Measurements from ENCODE around the gene KRTAP5-3. TPM values are rescaled to one million over a fixed set of nuclear protein-coding genes. Genes with fewer than 3 reads are reported as not detected.

KRTAP5-3 gene
- total and polyA plus RNA-seq, 2 of the 8 experiments (the other 6 are each of a cell fraction or from before 2014, with no cell fraction given): not detected

- TF ChIP-seq CHD7 (IDR thresholded peaks at IDR 0.05; ENCODE audit: insufficient replicate concordance, low read length) (no peak), CBX5 (IDR thresholded peaks at IDR 0.05; ENCODE audit: low read depth, low read length) (no peak), FOSL1 (IDR thresholded peaks at IDR 0.05; ENCODE audit: insufficient read depth, low read depth, low read length) (no peak), EZH2 (IDR thresholded peaks at IDR 0.05; ENCODE audit: low read depth, low read length, severe bottlenecking) (no peak), SP4 (IDR thresholded peaks at IDR 0.05; ENCODE audit: low read length) (no peak), NRF1 (IDR thresholded peaks at IDR 0.05; ENCODE audit: low read depth, low read length) (no peak), TEAD4 (IDR thresholded peaks at IDR 0.05; ENCODE audit: low read depth, low read length) (no peak), NANOG (IDR thresholded peaks at IDR 0.05; ENCODE audit: insufficient read depth, low read depth, low read length, poor library complexity, severe bottlenecking) (no peak), SUZ12 (IDR thresholded peaks at IDR 0.05; ENCODE audit: low read length) (no peak), GTF2F1 (IDR thresholded peaks at IDR 0.05; ENCODE audit: borderline replicate concordance, low read depth, low read length) (no peak)
Observed at GRCh38 chr11:1589996-1590395, 18.3 kb downstream of the KRTAP5-3 start (continued).

Data from H1 (cell line).